Inflammatory macrophage treated with lipopolysaccharide for 4 hours (primary cell): ENCODE measurements around the gene ARHGAP23.
"Not testable (repeated sequence)": the region's sequence is repeated elsewhere in the genome, so short reads cannot be mapped to it uniquely, and the experiment has no call there.

Source experiments
- DNase-seq: peaks from one replicate; pipeline ENCODE4 v3.0.0-alpha.2; 2020

The ARHGAP23 gene

DNA sequence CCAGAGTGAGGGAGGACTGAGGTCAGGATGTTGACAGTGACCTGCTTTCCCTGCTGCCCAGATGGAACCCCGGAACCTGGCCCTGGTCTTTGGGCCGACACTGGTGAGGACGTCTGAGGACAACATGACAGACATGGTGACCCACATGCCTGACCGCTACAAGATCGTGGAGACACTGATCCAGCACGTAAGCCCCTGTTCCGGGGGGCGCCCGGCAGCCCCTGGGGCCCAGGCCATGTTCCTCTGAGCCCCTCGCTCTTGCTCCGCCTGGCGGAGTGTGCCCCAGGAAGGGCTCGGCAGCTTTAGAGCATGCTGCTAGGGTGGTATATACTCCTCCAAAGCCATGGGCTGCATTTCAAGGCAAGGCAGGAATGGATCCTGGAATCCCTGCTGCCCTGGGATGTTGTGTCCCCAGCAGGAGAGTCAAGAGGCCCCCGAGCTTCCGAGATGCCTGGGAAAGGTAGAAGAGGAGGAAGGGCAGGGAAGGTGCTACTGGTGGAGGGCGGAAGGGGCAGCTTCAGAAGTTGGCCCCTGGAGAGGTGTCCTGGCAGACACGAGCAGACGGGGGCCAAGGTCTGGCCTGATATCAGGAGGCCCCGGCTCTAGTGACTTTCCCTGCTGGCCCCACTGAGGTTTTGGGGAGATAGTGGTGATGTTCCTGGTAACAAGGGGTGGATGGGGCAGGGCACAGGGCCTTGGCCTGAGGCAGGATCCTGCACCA is 63.2 kb downstream of the ARHGAP23 start:
- not testable (repeated sequence) for DNase-seq

- peak; percentile 87 for DNase-seq
These were observed 64.1 kb downstream of the ARHGAP23 start for GRCh38 chr17:38492067-38493040.

DNA sequence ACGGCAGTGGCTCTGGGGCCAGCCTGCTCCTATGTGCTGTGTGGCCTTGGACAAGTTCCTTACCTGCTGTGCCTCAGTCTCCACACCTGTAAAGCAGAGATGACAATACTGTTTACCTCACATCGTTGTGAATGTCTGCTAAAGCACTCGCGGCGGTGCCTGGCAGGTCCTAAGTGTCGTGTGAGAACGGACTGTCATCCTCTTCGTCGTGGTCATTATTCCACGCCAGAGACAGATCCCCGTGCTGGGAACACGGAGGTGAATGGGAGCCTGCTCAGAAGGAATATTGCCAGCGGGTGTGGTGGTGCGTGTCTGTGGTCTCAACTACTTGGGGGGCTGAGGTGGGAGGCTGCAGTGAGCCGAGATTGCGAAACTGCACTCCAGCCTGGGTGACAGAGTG is 65.9 kb downstream of the ARHGAP23 start:
- not testable (repeated sequence) for DNase-seq

DNA sequence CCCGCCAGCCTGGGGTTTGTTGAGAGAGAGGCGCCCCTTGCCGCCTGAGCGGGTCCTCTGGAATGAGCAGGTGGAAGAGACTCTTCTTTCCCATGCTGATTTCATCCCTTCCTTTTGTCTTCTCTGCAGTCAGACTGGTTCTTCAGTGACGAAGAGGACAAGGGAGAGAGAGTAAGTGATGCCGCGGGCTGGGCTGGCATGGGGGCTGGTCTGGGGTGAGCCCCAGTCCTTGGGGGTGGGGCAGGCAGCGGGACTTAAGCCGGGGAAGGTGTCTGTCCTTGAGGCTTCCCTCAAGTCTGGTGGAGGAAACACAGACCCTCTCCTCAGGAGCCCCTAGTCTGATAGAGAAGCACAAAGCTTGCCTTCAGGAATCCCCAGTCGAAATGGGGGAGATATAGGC is 69.4 kb downstream of the ARHGAP23 start:
- not testable (repeated sequence) for DNase-seq

DNA sequence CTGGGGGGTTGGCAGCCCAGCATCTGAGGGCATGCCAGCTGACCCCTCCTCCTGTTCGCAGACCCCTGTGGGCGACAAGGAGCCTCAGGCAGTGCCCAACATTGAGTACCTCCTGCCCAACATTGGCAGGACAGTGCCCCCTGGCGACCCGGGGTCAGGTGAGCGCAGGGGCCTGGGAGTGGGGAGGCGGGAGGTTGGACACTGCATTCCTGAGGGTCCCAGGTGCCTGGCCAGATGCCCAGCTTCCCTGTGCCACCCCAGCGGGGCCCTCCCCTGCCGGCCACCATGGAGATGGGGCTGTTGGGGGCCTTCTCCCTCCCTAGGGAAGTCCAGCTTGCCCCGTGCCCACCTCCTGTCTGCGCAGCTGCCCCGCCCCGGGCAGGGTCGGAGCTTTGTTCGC is 70.1 kb downstream of the ARHGAP23 start:
- no peak for DNase-seq

GRCh38 chr17:38499230-38499629 is 71.0 kb downstream of the ARHGAP23 start:
- not testable (repeated sequence) for DNase-seq

DNA sequence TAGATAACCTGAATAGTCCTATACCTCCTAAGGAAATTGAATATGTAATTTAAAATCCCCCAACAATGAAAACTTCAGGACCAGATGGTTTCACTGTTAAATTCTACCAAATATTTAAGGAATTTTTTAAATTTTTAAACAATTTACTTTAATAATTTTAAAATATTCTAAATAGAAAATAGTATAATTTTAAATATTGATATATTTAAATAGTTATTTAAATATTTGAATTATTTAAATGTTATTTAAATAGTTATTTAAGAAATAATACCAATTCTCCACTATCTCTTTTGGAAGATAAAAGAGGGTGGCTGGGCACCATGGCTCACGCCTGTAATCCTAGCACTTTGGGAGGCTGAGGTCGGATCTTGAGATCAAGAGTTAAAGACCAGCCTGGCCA is 73.5 kb downstream of the ARHGAP23 start:
- DNase-seq = not testable (repeated sequence)

DNA sequence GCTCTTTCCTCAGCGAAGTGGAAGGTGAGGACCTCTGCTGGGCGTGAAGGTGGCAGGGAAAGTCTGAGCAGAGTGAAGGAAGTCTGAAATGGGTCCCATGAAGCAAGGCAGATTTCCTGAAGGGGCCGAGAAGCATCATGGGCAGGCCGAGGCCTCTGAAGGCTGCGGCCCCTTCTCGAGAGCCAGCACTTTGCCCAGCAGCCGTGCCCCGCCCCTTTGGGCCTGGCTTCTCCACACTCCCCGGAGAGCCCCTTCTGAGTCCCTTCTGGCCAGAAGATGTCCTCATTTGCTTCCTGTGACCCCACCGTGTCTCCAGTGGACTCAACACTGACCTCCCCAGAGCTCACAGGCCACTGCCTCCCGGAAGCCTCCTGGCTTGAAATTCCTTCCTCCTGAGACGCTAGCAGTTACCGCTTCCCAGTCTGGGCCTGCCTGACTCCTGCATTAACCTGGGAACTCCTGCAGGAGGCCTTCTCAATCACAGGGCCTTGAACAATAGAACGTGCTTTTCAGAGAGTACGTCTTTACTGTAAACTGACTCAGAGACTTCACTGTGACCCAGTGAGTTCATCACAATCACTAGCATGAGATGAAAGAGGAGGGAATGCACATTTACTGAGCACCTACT is 75.1 kb downstream of the ARHGAP23 start:
- DNase-seq = not testable (repeated sequence)

DNA sequence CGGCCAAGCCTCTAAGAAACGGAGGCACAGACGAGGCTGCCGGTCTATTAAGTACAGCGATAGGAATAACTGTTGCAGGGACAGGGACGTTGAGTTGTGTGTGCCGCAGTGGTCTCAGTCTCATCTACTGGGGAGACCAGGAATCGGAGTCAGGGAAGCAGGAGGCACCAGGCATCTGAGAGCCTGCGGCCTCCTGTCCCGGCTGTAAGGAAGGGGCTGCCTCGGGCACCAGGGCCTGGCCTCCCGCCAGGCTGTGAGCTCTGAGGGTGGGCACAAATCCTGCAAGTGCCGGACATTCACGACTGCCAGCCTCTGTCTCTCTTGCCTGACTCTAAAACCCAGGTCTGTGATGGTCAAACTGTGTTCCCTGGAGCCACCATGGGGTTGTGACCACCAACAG is 76.0 kb downstream of the ARHGAP23 start:
- DNase-seq = no peak

GRCh38 chr17:38507436-38507835 is 79.2 kb downstream of the ARHGAP23 start:
- DNase-seq = no peak

DNA sequence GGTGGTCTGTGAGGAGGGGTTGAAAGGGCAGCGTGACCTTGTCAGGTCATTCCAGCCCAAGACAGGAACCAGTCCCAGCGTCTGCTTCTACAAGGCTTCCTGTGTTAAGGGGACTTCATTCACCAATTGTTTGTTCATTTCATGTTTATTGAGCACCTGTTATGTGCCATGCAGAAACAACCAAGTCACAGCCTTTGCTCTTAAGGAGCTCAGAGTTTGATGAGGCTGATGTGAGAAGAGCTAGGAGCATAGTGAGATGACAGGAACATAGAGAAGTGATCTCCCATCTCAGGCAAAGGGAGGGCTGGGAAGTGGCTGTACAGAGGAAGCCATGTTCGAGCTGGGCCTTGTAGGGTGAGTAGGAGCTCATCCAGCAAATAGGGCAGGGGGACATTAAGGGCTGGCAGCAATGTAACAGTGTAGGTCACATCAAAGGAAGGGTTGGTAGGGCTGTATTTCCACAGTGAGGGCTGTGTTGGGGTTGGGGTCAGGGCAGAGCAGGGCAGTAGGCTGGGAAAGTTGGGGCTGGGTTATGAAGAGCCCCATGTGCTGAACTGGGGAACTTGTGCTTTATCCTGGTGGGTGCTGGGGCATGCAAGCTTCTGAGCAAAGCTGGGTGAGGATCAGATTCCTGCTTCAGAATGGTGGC is 79.8 kb downstream of the ARHGAP23 start:
- no peak for DNase-seq

DNA sequence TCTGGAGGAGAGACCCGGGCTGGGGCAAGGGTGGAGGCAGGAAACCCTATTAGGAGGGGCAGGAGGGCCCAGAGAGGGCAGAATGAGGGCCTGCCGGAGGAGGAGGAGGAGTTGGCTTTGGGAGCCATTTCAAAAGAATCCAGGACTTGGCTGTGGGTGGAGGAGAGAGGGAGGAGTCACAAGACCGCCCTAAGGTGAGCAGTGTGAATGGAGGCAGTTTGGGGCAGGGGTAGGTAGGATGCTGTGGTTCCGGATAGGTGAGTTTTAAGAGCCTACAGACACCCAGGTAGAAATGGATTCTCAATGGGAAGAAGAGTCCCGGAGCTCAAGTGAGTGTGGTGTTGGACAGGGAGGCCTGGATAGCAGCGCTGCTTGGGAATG is 80.3 kb downstream of the ARHGAP23 start:
- DNase-seq = no peak

- DNase-seq = peak; percentile 73
These were observed 80.9 kb downstream of the ARHGAP23 start for GRCh38 chr17:38508954-38509771.

DNA sequence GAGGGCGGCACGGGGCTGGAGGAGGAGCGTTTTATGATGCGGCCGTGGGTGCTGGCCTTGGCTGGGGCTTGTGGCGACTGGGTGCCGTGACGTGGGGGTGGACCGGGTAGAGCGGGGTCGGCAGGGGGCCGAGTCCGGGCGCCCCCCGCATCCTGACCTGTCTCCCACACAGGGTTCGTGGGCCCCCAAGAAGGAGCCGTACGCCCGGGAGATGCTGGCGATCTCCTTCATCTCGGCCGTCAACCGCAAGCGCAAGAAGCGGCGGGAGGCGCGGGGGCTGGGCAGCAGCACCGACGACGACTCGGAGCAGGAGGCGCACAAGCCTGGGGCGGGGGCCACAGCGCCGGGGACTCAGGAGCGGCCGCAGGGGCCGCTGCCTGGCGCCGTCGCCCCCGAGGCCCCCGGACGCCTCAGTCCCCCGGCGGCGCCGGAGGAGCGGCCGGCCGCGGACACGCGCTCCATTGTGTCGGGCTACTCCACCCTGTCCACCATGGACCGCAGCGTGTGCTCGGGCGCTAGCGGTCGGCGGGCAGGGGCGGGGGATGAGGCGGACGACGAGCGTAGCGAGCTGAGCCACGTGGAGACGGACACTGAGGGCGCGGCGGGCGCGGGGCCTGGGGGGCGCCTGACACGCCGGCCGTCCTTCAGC is 81.6 kb downstream of the ARHGAP23 start:
- DNase-seq = no peak

- peak; percentile 23 for DNase-seq
These were observed 82.3 kb downstream of the ARHGAP23 start for GRCh38 chr17:38510421-38511149.

DNA sequence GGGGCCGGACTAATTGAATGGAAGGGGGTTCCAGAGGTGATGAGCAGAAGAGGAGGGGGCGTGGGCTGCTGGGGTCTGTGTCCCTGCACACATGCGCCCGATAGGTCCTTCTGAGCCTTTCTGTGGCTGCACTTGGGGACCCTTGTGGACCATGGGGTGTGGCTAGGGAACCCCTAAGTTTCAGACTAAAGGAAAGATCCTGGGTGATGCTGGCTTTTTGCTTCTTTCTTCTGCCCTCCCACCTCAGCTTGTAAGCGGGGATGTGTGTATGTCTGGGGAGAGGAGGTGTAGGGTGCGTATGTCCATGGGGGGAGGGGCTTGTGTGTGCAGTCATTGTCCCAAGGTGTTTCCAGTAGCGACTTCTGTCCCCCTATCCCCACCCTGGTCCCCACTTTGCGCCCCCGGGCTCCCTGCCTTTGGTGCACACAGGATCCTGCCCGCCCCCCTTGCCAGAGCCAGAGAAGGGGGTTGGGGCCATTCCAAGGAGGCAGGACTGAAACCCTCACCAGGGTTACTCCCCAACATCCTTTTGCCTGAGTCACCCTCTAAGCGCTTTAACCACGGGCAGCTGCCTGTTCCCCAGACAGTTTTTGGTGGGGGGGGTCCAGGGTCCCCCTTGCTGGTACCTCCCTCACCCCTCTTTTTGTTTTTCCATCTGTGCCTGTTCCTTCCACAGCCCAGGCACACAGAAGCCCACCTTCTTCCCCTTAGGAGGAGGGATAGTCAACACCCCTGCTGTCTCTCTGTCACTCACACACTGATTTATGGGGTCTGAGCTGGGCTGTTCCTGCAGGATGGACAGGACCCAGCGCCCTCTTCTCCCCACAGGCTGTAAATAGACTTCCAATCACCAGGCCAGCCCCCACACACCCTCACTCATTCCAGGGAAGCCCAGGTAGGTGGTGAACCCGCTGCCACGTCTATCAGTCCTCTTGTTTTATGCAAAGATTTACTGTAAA is 83.2 kb downstream of the ARHGAP23 start:
- DNase-seq = no peak

- no peak for DNase-seq
These were observed 84.3 kb downstream of the ARHGAP23 start for GRCh38 chr17:38512473-38513058.

DNA sequence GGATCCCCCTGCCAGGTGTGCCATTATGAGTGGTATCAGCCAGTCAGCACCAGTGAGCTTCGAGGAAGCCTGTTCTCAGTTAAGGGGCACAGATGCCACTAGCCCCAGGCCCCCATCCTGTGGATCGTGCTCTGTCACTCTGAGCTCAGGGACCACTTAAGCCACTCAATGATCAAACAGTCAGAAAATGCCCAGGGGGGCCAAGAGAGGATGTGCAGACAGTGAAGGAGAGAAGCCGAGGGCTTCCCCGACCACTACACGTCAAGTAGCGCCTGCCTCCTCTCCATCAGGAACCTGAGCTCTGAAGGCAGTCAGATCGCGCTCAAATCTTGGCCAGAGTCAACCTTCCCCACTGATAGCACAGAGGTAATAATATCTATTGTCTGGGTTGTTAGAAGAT is 98.3 kb downstream of the ARHGAP23 start:
- not testable (repeated sequence) for DNase-seq

- DNase-seq = not testable (repeated sequence)
These were observed 99.9 kb downstream of the ARHGAP23 start for GRCh38 chr17:38528141-38528540.
